Adrenal gland (tissue), 12 donors: ENCODE results near the gene CCDC185. TPM values are rescaled to one million over a fixed set of nuclear protein-coding genes. Genes with fewer than 3 reads are reported as not detected.

Experiments
- DNase-seq, 7 donors: peaks; one replicate each; pipeline ENCODE4 v3.0.0-alpha.2; 2019 to 2020
- H3K27ac ChIP-seq, 5 donors: fragments of 200-600 bp; sonication (generic) in 4 of 5; 1 replicate in 3 of 5; 2 replicates in 2 of 5; pipeline versions ENCODE4 v1.5.1 to v1.8.0; 2016 to 2020; ENCODE audit warnings: mild to moderate bottlenecking in 1 of 5
- H3K27me3 ChIP-seq: fragments of 200-600 bp; 2 replicates; pipeline ENCODE4 v1.8.0; 2021
- H3K36me3 ChIP-seq, 2 donors: fragments of 200-600 bp; replicated peaks in 1 of 2; 1 replicate in 1 of 2; 2 replicates in 1 of 2; pipeline versions ENCODE4 v1.5.1 to v1.8.0; 2018 to 2022
- H3K4me1 ChIP-seq, 2 donors: fragments of 200-600 bp; replicated peaks in 1 of 2; 1 replicate in 1 of 2; 2 replicates in 1 of 2; pipeline versions ENCODE4 v1.5.1 to v1.8.0; 2018 to 2021
- H3K4me3 ChIP-seq, 4 donors: fragments of 200-600 bp; sonication (generic) in 3 of 4; one replicate each; pipeline ENCODE4 v1.5.1; 2016 to 2018
- H3K9me3 ChIP-seq, 3 donors: fragments of 200-600 bp; sonication (generic) in 1 of 3; replicated peaks in 1 of 3; 1 replicate in 2 of 3; 2 replicates in 1 of 3; pipeline versions ENCODE4 v1.5.1 to v1.8.0; 2016 to 2021
- CTCF ChIP-seq, 6 experiments: fragments of 450-650 bp in 4 of 6; fragments of 200-600 bp in 2 of 6; sonication (generic) in 1 of 6; IDR thresholded peaks; 1 replicate in 5 of 6; 2 replicates in 1 of 6; pipeline versions ENCODE4 v1.5.1 to v1.8.0; 2016 to 2021; ENCODE audit warnings: antibody characterized with exemption in 6 of 6, mild to moderate bottlenecking in 2 of 6, moderate library complexity in 1 of 6
- POLR2A ChIP-seq, 2 donors: fragments of 450-650 bp; IDR thresholded peaks; one replicate each; pipeline ENCODE4 v1.6.1; 2017; ENCODE audit warnings: antibody characterized with exemption in 2 of 2, mild to moderate bottlenecking in 2 of 2, moderate library complexity in 1 of 2
- WGBS, 4 donors: extraction: QIAGEN DNeasy Blood & Tissue Kit in 2 of 4; methylation state at CpG; one replicate each; pipeline versions ENCODE4 v1.1.5 to v1.1.7; 2013 to 2017; 5-methylcytosine and 5-hydroxymethylcytosine counted together
- intact Hi-C, 2 donors: fragments of 100-400 bp; cut with DNase I; formaldehyde crosslinking; loops; one replicate each; pipeline versions ENCODE4 v1.14.1 to v1.15.0; 2022 to 2023
- polyA plus RNA-seq, 3 donors: library from polyadenylated mRNA; stranded (reverse); fragments of 200-250 nt in 2 of 3; fragments of 350-450 nt in 1 of 3; fragmentation: Illumina TruSeq in 1 of 3; extraction: RNeasy Lipid Tissue Mini Kit (QIAGEN cat#74804) in 1 of 3; gene quantifications; one replicate each; pipeline ENCODE4 v1.2.3, GENCODE V29; 2013 to 2014
- total RNA-seq, 9 donors: library from RNA; depleted of rRNA in 4 of 9; stranded (reverse); fragments of >200 nt in 4 of 9; fragments of 120-200 nt in 1 of 9; fragmentation: NEBNext Ultra II Directional in 1 of 9; extraction: Animal tissue kit (Norgen Biotek cat#: 25700) in 1 of 9; gene quantifications; one replicate each; pipeline versions ENCODE4 v1.1.0 to v1.2.4, GENCODE V29; 2013 to 2023
- donor health status: healthy with polysubstance abuse.
- donor health status: Bipolar disorder and iron deficiency.
- donor health status: DM: yes; HTN: yes; CAD: no.
- donor health status: DM: no; HTN: no; CAD: no.
- donor health status: DM: no; HTN: no; CAD: no.
- donor health status: DM: yes; HTN: yes; CAD: no.

Gene CCDC185
- total and polyA plus RNA-seq, 12 donors = not detected

GRCh38 chr1:223364685-223365382 is 28.4 kb upstream of the CCDC185 start:
- H3K9me3 ChIP-seq = no peaks in the 10 kb centered on the region

GRCh38 chr1:223374064-223374610 is 19.1 kb upstream of the CCDC185 start:
- intact Hi-C loops = no loop called here
- TF ChIP-seq POLR2A (IDR thresholded peaks at IDR 0.05) (no peak), CTCF (IDR thresholded peaks at IDR 0.05) (no peak)
- no peak for DNase-seq
- H3K9me3 ChIP-seq = peaks cover 0 to 6% (median 0%) of the 10 kb centered on the region in 3 donors
- peaks cover 9% of the 10 kb centered on the region for H3K27me3 ChIP-seq
- no peak overlapping the region for H3K4me3 ChIP-seq
- H3K4me1 ChIP-seq = no peaks in the 10 kb centered on the region
- no peak overlapping the region for H3K27ac ChIP-seq
- H3K36me3 ChIP-seq = no peaks in the 10 kb centered on the region
- 70 to 80% (median 78%) methylated on average over 4 of the region's 4 CpGs for whole genome bisulfite sequencing, 4 donors

More at GRCh38 chr1:223364685-223365382, 28.4 kb upstream of the CCDC185 start:
- DNase-seq = no peak
- peaks cover 5 to 16% of the 10 kb centered on the region in 2 donors for H3K4me1 ChIP-seq
- H3K36me3 ChIP-seq = no peaks in the 10 kb centered on the region
- 2 to 6% (median 3%) methylated on average over 7 to 55 of the region's 55 CpGs for WGBS, 4 donors
- no peak overlapping the region for H3K27ac ChIP-seq
- TF ChIP-seq CTCF (IDR thresholded peaks at IDR 0.05) (no peak), POLR2A (IDR thresholded peaks at IDR 0.05) (no peak)
- intact Hi-C loops = no loop called here
- H3K27me3 ChIP-seq = no peaks in the 10 kb centered on the region
- peak overlapping the region in 1 of 4 donors; percentile 66 for H3K4me3 ChIP-seq

- peaks cover 0 to 6% (median 0%) of the 10 kb centered on the region in 3 donors for H3K9me3 ChIP-seq
- peaks cover 9% of the 10 kb centered on the region for H3K27me3 ChIP-seq
- TF ChIP-seq CTCF (IDR thresholded peaks at IDR 0.05) (no peak), POLR2A (IDR thresholded peaks at IDR 0.05) (no peak)
- no peaks in the 10 kb centered on the region for H3K36me3 ChIP-seq
- no peaks in the 10 kb centered on the region for H3K4me1 ChIP-seq
- no peak overlapping the region for H3K4me3 ChIP-seq
- no peak for DNase-seq
- intact Hi-C loops = no loop called here
- no peak overlapping the region for H3K27ac ChIP-seq
These were observed 14.5 kb upstream of the CCDC185 start for GRCh38 chr1:223378754-223379153.

- TF ChIP-seq POLR2A (IDR thresholded peaks at IDR 0.05) (no peak), CTCF (IDR thresholded peaks at IDR 0.05) (no peak)
- 61 to 82% (median 73%) methylated on average over 2 of the region's 2 CpGs for WGBS, 4 donors
- intact Hi-C loops = no loop called here
These were observed 7.2 kb upstream of the CCDC185 start for GRCh38 chr1:223386013-223386412.

More at GRCh38 chr1:223386013-223386412, 7.2 kb upstream of the CCDC185 start:
- Histone ChIP-seq H3K4me1 (no peaks in the 10 kb centered on the region), H3K9me3 (no peaks in the 10 kb centered on the region), H3K4me3 (no peak overlapping the region), H3K27me3 (no peaks in the 10 kb centered on the region), H3K27ac (no peak overlapping the region), H3K36me3 (no peaks in the 10 kb centered on the region)
- DNase-seq = no peak
